D721Med (cell line): ENCODE data around the gene ARID4A.
"Not testable (repeated sequence)": the region's sequence is repeated elsewhere in the genome, so short reads cannot be mapped to it uniquely, and the experiment has no call there.

Source experiments
- DNase-seq: peaks from one replicate; pipeline ENCODE4 v3.0.0; 2011; ENCODE audit warnings: low spot score; ENCODE audit not compliant: insufficient read length
- FAIRE-seq: peaks from 2 replicates; lab custom pipeline; 2011; peaks lifted over from hg19 to GRCh38; lab: Jason Lieb, UNC
- TF ChIP-seq, protein P1 (sequence below): IDR thresholded peaks from 2 replicates; pipeline ENCODE4 v1.5.1; 2012; ENCODE audit warnings: mild to moderate bottlenecking, control low read depth; ENCODE audit not compliant: insufficient read depth; ENCODE audit errors: missing control alignments

The ARID4A gene, protein sequence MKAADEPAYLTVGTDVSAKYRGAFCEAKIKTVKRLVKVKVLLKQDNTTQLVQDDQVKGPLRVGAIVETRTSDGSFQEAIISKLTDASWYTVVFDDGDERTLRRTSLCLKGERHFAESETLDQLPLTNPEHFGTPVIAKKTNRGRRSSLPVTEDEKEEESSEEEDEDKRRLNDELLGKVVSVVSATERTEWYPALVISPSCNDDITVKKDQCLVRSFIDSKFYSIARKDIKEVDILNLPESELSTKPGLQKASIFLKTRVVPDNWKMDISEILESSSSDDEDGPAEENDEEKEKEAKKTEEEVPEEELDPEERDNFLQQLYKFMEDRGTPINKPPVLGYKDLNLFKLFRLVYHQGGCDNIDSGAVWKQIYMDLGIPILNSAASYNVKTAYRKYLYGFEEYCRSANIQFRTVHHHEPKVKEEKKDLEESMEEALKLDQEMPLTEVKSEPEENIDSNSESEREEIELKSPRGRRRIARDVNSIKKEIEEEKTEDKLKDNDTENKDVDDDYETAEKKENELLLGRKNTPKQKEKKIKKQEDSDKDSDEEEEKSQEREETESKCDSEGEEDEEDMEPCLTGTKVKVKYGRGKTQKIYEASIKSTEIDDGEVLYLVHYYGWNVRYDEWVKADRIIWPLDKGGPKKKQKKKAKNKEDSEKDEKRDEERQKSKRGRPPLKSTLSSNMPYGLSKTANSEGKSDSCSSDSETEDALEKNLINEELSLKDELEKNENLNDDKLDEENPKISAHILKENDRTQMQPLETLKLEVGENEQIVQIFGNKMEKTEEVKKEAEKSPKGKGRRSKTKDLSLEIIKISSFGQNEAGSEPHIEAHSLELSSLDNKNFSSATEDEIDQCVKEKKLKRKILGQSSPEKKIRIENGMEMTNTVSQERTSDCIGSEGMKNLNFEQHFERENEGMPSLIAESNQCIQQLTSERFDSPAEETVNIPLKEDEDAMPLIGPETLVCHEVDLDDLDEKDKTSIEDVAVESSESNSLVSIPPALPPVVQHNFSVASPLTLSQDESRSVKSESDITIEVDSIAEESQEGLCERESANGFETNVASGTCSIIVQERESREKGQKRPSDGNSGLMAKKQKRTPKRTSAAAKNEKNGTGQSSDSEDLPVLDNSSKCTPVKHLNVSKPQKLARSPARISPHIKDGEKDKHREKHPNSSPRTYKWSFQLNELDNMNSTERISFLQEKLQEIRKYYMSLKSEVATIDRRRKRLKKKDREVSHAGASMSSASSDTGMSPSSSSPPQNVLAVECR

DNA sequence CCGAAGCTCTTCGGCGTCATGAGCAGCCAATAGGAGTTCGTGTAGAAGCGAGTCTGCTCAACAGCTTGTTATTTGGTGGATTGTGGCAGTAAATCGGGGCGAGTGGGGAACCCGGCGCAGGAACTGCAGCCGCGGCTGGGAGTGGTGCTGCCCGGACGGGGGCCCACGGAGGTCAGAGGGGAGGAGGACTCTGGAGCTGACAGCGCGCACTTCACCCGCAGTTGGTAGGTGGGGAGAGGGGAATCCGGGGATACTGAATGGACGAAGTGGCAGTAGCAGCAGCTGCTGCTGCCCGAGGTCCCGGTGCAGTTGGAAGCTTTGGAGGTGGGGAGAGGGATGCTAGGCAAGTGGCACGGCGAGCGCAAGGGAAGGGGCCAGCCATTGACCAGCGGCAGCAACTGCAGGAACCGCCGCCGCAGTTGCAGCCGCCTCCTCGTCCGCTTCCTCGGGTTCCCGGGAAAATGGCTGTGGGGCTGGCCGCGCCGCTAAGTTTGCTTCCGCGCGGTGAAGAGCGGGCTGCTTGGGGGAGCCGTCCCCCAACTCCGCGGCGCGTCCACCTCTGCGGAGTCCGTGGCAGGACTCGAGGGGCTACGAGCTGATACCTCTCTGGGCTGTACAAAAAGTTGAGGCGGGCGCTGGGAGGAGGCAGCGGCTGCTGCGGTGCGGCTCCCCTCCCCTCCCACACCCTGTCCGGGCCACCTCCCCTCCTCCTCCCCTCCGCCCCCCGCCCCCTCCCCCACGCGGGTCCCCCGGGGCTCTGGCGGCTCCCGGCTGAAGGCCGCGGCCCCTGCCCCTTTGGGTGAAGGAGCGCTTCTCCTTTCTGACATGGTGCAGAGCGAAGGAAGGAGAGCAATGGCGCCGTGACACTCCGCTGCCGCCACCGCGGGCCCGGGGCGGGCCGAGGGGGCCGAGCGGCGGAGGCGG lies at the start of gene ARID4A:
Gene ARID4A (plus strand): TSS at position 79 of the 924 bp plus-strand sequence. CDS start 1,300 bp downstream, outside the sequence.
- no peak for FAIRE-seq
- TF ChIP-seq, protein P1, sequence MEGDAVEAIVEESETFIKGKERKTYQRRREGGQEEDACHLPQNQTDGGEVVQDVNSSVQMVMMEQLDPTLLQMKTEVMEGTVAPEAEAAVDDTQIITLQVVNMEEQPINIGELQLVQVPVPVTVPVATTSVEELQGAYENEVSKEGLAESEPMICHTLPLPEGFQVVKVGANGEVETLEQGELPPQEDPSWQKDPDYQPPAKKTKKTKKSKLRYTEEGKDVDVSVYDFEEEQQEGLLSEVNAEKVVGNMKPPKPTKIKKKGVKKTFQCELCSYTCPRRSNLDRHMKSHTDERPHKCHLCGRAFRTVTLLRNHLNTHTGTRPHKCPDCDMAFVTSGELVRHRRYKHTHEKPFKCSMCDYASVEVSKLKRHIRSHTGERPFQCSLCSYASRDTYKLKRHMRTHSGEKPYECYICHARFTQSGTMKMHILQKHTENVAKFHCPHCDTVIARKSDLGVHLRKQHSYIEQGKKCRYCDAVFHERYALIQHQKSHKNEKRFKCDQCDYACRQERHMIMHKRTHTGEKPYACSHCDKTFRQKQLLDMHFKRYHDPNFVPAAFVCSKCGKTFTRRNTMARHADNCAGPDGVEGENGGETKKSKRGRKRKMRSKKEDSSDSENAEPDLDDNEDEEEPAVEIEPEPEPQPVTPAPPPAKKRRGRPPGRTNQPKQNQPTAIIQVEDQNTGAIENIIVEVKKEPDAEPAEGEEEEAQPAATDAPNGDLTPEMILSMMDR: no peak
- DNase-seq: no peak

DNA sequence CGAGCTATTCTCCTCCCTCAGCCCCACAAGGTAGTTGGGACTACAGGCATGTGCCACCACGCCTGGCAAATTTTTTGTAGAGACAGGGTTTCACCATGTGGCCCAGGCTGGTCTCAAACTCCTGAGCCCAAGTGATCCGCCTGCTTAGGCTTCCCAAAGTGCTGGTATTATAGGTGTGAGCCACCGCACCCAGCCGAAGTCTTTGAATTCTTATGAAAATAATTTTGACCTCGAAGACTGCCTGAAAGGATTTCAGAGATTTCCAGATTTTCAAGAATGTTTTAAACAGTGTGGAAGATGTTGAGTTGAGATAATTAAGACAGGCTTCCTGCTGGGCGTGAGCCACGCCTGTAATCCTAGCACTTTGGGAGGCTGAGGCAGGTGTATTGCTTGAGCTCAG lies 48.7 kb upstream of the ARID4A start:
- no peak for FAIRE-seq
- TF ChIP-seq, protein P1: no peak

DNA sequence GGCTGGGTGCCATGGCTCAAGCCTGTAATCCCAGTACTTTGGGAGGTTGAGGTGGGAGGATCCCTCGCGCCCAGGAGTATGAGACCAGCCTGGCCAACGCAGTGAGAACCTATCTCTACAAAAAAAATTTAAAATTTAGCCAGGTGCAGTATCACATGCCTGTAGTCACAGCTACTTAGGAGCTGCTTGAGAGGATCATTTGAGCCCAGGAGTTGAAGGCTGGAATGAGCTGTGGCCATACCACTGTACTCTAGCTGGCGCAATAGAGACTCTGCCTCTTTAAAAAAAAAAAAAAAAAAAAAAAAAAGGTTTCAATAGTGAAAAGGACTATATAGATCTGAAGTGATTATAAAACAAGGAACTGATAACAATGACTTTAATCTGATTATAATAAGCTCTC lies 40.2 kb upstream of the ARID4A start:
- DNase-seq (no peak), FAIRE-seq (no peak)
- TF ChIP-seq, protein P1: no peak

More for the DNA sequence above, 48.7 kb upstream of the ARID4A start:
- no peak for DNase-seq

DNA sequence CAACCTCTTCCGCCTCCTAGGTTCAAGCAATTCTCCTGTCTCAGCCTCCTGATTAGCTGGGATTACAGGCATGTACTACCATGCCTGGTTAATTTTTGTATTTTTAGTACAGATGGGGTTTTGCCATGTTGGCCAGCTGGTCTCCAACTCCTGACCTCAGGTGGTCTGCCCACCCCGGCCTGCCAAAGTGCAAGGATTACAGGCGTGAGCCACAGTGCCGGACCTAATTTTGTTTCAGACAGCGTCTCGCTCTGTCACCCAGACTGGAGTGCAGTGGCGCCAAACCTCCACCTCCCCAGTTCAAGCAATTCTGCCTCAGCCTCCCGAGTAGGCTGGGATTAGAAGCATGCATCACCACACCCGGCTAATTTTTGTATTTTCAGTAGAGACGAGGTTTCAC lies 36.4 kb upstream of the ARID4A start:
- not testable (repeated sequence) for DNase-seq, FAIRE-seq

DNA sequence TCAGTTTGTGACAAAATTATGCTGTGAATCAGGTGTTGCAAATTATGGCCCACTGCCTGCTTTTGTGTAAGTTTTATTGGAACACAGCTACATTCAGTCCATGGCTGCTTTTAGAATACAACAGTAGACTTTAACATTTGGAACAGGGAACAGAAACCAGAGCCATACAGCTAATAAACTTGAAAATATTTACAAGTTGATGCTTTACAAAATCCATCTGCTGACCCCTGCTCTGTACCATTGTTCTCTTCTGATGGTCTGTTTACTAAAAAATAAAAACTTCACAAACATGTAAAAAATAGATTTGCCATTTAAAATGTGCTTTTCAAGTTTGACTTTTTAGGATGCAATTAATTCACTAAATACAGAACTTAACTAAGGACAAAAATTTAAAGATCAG lies 33.0 kb upstream of the ARID4A start:
- DNase-seq (no peak), FAIRE-seq (no peak)
- TF ChIP-seq, protein P1: no peak

DNA sequence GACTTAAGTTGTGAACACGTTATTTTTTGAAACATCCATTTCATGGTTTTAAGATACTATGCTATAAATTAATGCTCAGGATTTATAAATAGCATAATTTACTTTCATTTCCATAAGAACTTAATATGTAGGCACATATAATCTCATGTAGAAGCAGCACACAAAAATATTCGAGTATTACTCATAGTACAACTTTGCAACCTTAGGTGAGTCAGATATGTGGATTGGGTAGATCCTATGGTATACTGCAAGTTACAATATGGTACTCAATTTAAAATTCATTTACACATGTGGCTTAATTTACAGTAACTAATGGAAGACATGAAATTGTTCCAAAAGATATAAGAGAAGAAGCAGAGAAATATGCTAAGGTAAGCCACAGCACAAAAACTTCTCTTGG lies 27.7 kb upstream of the ARID4A start:
- no peak for DNase-seq
- TF ChIP-seq, protein P1: no peak
- FAIRE-seq: peak; percentile 44
